Activated T-cell treated with anti-CD3 and anti-CD28 coated beads, Interleukin-2, amount 50 U/mL, for 4 hours (primary cell): ENCODE measurements around the gene OR7G2. TPM values are rescaled to one million over a fixed set of nuclear protein-coding genes. Genes with fewer than 3 reads are reported as not detected.
"Not testable (repeated sequence)": the region's sequence is repeated elsewhere in the genome, so short reads cannot be mapped to it uniquely, and the experiment has no call there.

ENCODE experiments used
- ATAC-seq, 2 donors: fragments of 200-7000 bp; cut with Tn5 transposase; one replicate each; pipeline ENCODE4 v1.10.0; 2021
- DNase-seq: peaks from one replicate; pipeline ENCODE4 v3.0.0-alpha.2; 2020
- H3K27me3 Mint-ChIP-seq: one replicate; pipeline ENCODE4 v1.8.0; 2021; ENCODE audit warnings: low read depth, mixed read lengths
- H3K36me3 Mint-ChIP-seq: one replicate; pipeline ENCODE4 v1.8.0; 2022; ENCODE audit warnings: mixed read lengths; ENCODE audit not compliant: insufficient read depth
- H3K4me1 Mint-ChIP-seq: one replicate; pipeline ENCODE4 v1.8.0; 2021; ENCODE audit warnings: low read depth, mixed read lengths
- H3K4me3 Mint-ChIP-seq: one replicate; pipeline ENCODE4 v1.8.0; 2021; ENCODE audit warnings: mild to moderate bottlenecking, moderate library complexity, mixed read lengths
- H3K9me3 Mint-ChIP-seq: one replicate; pipeline ENCODE4 v1.8.0; 2021; ENCODE audit warnings: mixed read lengths
- total RNA-seq, 3 donors: library from RNA; stranded (reverse); gene quantifications; one replicate each; pipeline ENCODE4 v1.2.1, GENCODE V29; 2021

The OR7G2 gene
- total RNA-seq, 3 donors from 2014 or later = not detected

GRCh38 chr19:9116547-9116946 lies 9.3 kb upstream of the OR7G2 start:
- H3K9me3 Mint-ChIP-seq = no peaks in the 10 kb centered on the region
- no peak overlapping the region for H3K4me3 Mint-ChIP-seq

GRCh38 chr19:9115307-9115813 lies 8.1 kb upstream of the OR7G2 start, which contains the start of gene OR7G1:
OR7G1 (minus strand) TSS chr19:9115763; CDS start chr19:9115763, 0 bp downstream.
- H3K27me3 Mint-ChIP-seq = peaks cover 20% of the 10 kb centered on the region
- no peaks in the 10 kb centered on the region for H3K9me3 Mint-ChIP-seq
- no peaks in the 10 kb centered on the region for H3K4me1 Mint-ChIP-seq
- no peaks in the 10 kb centered on the region for H3K36me3 Mint-ChIP-seq
- no peak within 1 kb of the TSS for H3K4me3 Mint-ChIP-seq
- ATAC-seq = no peak
- no peak for DNase-seq

More at GRCh38 chr19:9116547-9116946, 9.3 kb upstream of the OR7G2 start:
- no peaks in the 10 kb centered on the region for H3K4me1 Mint-ChIP-seq
- H3K36me3 Mint-ChIP-seq = no peaks in the 10 kb centered on the region
- no peak for ATAC-seq
- no peak for DNase-seq
- peaks cover 18% of the 10 kb centered on the region for H3K27me3 Mint-ChIP-seq

GRCh38 chr19:9109959-9110358 lies 2.7 kb upstream of the OR7G2 start:
- Mint-ChIP-seq H3K36me3 (no peaks in the 10 kb centered on the region), H3K4me1 (no peaks in the 10 kb centered on the region), H3K9me3 (no peaks in the 10 kb centered on the region), H3K4me3 (no peak overlapping the region), H3K27me3 (peaks cover 26% of the 10 kb centered on the region)
- no peak for DNase-seq
- no peak for ATAC-seq

- no peaks in the 10 kb centered on the region for H3K36me3 Mint-ChIP-seq
- no peaks in the 10 kb centered on the region for H3K9me3 Mint-ChIP-seq
- no peaks in the 10 kb centered on the region for H3K4me1 Mint-ChIP-seq
- ATAC-seq = no peak
- H3K4me3 Mint-ChIP-seq = no peak within 1 kb of the TSS
- DNase-seq = no peak
- H3K27me3 Mint-ChIP-seq = peaks cover 16% of the 10 kb centered on the region
Measured at GRCh38 chr19:9086761-9087160, 20.5 kb downstream of the OR7G2 start, which contains the start of gene OR1M1. OR1M1 (plus strand) TSS chr19:9087061; CDS start chr19:9093245, 6,184 bp downstream.

GRCh38 chr19:9078651-9079050 lies 28.6 kb downstream of the OR7G2 start:
- no peaks in the 10 kb centered on the region for H3K9me3 Mint-ChIP-seq
- no peaks in the 10 kb centered on the region for H3K36me3 Mint-ChIP-seq
- no peaks in the 10 kb centered on the region for H3K4me1 Mint-ChIP-seq
- DNase-seq (no peak), ATAC-seq (no peak)
- no peak overlapping the region for H3K4me3 Mint-ChIP-seq
- peaks cover 3% of the 10 kb centered on the region for H3K27me3 Mint-ChIP-seq

GRCh38 chr19:9076901-9077300 lies 30.4 kb downstream of the OR7G2 start:
- H3K9me3 Mint-ChIP-seq = no peaks in the 10 kb centered on the region
- no peaks in the 10 kb centered on the region for H3K36me3 Mint-ChIP-seq
- no peak for ATAC-seq
- H3K27me3 Mint-ChIP-seq = no peaks in the 10 kb centered on the region
- H3K4me1 Mint-ChIP-seq = no peaks in the 10 kb centered on the region
- DNase-seq = no peak
- no peak overlapping the region for H3K4me3 Mint-ChIP-seq

- no peak for DNase-seq
- Mint-ChIP-seq H3K27me3 (no peaks in the 10 kb centered on the region), H3K9me3 (no peaks in the 10 kb centered on the region), H3K4me1 (no peaks in the 10 kb centered on the region), H3K4me3 (no peak overlapping the region), H3K36me3 (no peaks in the 10 kb centered on the region)
- no peak for ATAC-seq
Measured at GRCh38 chr19:9075064-9075949, 32.0 kb downstream of the OR7G2 start.

- Mint-ChIP-seq H3K36me3 (no peaks in the 10 kb centered on the region), H3K4me1 (no peaks in the 10 kb centered on the region), H3K4me3 (no peak overlapping the region), H3K27me3 (no peaks in the 10 kb centered on the region), H3K9me3 (no peaks in the 10 kb centered on the region)
- DNase-seq (no peak), ATAC-seq (no peak)
Measured at GRCh38 chr19:9073806-9074205, 33.5 kb downstream of the OR7G2 start.

GRCh38 chr19:9071720-9072119 lies 35.6 kb downstream of the OR7G2 start:
- not testable (repeated sequence) for H3K27me3 Mint-ChIP-seq, H3K9me3 Mint-ChIP-seq, ATAC-seq, DNase-seq, H3K4me3 Mint-ChIP-seq, H3K36me3 Mint-ChIP-seq, H3K4me1 Mint-ChIP-seq

- H3K4me1 Mint-ChIP-seq = no peaks in the 10 kb centered on the region
- no peak for ATAC-seq
- no peak overlapping the region for H3K4me3 Mint-ChIP-seq
- H3K36me3 Mint-ChIP-seq = no peaks in the 10 kb centered on the region
- H3K27me3 Mint-ChIP-seq = no peaks in the 10 kb centered on the region
- H3K9me3 Mint-ChIP-seq = no peaks in the 10 kb centered on the region
- DNase-seq = no peak
Measured at GRCh38 chr19:9070066-9070465, 37.2 kb downstream of the OR7G2 start.

- no peaks in the 10 kb centered on the region for H3K4me1 Mint-ChIP-seq
- DNase-seq (no peak), ATAC-seq (no peak)
- no peaks in the 10 kb centered on the region for H3K9me3 Mint-ChIP-seq
- H3K36me3 Mint-ChIP-seq = no peaks in the 10 kb centered on the region
- H3K4me3 Mint-ChIP-seq = no peak overlapping the region
- H3K27me3 Mint-ChIP-seq = no peaks in the 10 kb centered on the region
Measured at GRCh38 chr19:9065457-9066014, 41.7 kb downstream of the OR7G2 start.

- Mint-ChIP-seq H3K36me3 (no peaks in the 10 kb centered on the region), H3K4me3 (no peak overlapping the region), H3K4me1 (no peaks in the 10 kb centered on the region), H3K9me3 (no peaks in the 10 kb centered on the region), H3K27me3 (peaks cover 4% of the 10 kb centered on the region)
- ATAC-seq (no peak), DNase-seq (no peak)
Measured at GRCh38 chr19:9061879-9062278, 45.4 kb downstream of the OR7G2 start.

- no peaks in the 10 kb centered on the region for H3K36me3 Mint-ChIP-seq
- DNase-seq (no peak), ATAC-seq (no peak)
- H3K4me3 Mint-ChIP-seq = no peak overlapping the region
- no peaks in the 10 kb centered on the region for H3K9me3 Mint-ChIP-seq
- H3K27me3 Mint-ChIP-seq = peaks cover 4% of the 10 kb centered on the region
- no peaks in the 10 kb centered on the region for H3K4me1 Mint-ChIP-seq
Measured at GRCh38 chr19:9060564-9061340, 46.5 kb downstream of the OR7G2 start.

- Mint-ChIP-seq H3K36me3 (no peaks in the 10 kb centered on the region), H3K9me3 (no peaks in the 10 kb centered on the region), H3K4me1 (no peaks in the 10 kb centered on the region), H3K27me3 (peaks cover 4% of the 10 kb centered on the region), H3K4me3 (no peak overlapping the region)
- ATAC-seq = no peak
- DNase-seq = no peak
Measured at GRCh38 chr19:9058905-9059667, 48.2 kb downstream of the OR7G2 start.
